ENCODE data around the gene ARID3A. TPM values are rescaled to one million over a fixed set of nuclear protein-coding genes. Genes with fewer than 3 reads are reported as not detected.
"Not testable (repeated sequence)": the region's sequence is repeated elsewhere in the genome, so short reads cannot be mapped to it uniquely, and the experiment has no call there.

Gene ARID3A
- polyA plus RNA-seq, 1 donor: 187 TPM

DNA sequence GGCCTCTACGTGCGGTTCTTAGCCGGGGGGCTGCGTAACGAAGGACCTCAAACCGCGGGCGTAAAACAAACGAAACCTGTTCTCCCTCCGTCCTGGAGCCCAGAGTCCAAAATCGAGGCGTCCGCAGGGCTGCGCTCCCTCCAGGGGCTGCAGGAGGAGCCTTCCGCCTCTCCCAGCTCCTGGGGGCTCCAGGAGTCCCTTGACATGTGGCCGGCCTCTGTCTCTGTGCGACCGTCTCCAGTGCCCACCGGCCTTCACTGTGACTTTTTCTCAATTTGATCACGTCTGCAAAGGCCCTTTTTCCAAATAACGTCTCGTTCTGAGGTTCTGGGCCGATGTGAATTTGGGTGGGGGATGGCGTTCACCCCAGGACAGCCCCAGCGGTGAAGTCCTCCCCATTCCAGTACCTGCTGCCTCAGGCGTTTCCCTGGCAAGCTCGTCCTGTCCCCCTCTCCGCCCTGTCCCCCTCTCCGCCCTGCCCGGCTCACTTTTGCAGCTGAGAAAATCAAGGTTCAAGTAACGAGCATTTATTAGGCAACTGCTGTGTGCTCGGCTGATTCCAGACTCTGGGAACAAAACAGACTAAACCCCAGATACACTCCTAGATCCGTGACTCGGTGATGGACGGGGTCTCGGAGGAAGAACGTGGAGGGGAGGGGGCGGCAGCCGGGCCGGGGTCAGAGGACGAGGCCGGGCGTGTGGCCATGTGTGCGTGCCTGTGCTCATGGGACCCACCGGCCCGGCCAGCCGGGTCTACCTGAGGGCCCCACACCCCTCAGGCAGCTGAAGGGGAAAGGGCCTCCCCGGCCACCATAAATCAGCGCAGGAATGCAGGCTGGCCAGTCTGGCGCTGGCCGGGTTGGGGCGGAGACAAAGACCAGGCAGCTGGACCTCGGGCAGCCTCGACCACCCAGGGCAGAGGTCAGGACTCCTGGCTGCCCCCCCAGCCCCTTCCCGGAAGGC is 30.2 kb downstream of the ARID3A start:
- Histone ChIP-seq H3K4me3 (ENCODE audit: low read length) (peak overlapping the region; percentile 48), H3K27ac (ENCODE audit: low read length) (peak overlapping the region; percentile 98), H3K4me1 (ENCODE audit: control insufficient read depth, insufficient read depth, low read length) (peaks cover 81% of the 10 kb centered on the region), H3K9me3 (ENCODE audit: control insufficient read depth, low read depth, low read length) (peaks cover 4% of the 10 kb centered on the region), H3K27me3 (ENCODE audit: control insufficient read depth, insufficient read depth, low read length) (no peaks in the 10 kb centered on the region), H3K36me3 (ENCODE audit: control insufficient read depth, insufficient read depth, low read length) (peaks cover 28% of the 10 kb centered on the region)
- WGBS (ENCODE audit: insufficient coverage, low lambda C conversion rate): no CpG with 5 or more reads among the region's 55 CpGs
- DNase-seq: peak; percentile 79 to 87

DNA sequence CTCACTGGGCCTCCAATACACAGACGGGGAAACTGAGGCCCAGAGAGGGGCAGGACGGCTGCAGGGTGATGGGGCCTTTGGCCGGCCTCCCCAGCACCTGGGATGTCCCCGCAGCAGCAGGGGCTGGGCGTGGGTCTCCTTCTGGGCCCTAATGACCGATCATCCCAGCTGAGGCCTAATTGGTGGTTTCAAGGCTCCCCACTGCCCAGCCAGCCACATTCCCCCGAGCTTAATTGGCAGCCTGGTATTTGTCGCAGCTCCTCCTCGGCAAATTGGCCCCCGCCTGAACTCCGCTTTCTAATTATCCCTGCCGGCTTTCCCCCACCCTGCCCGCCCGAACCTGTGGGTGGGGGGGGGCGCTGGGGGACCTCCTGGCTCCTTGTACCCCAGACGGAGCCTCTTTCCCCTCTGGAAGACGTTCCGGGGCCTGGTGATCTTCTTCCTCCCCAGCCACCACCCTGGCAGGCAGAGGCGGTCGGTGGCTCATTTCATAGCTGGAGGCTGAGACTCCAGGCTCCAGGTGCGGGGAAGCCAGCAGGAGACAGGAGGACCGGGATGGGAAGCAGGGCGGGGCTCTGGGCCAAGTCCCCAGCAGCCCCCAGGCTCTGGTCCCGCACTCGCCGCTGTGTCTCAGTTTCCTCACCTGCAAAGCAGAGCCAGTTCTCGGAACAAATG is 31.1 kb downstream of the ARID3A start:
- peaks cover 82% of the 10 kb centered on the region for H3K4me1 ChIP-seq (ENCODE audit: control insufficient read depth, insufficient read depth, low read length)
- peaks cover 33% of the 10 kb centered on the region for H3K36me3 ChIP-seq (ENCODE audit: control insufficient read depth, insufficient read depth, low read length)
- peak overlapping the region; percentile 48 for H3K4me3 ChIP-seq (ENCODE audit: low read length)
- WGBS (ENCODE audit: insufficient coverage, low lambda C conversion rate): no CpG with 5 or more reads among the region's 27 CpGs
- H3K27me3 ChIP-seq (ENCODE audit: control insufficient read depth, insufficient read depth, low read length): no peaks in the 10 kb centered on the region
- peak overlapping the region; percentile 98 for H3K27ac ChIP-seq (ENCODE audit: low read length)
- peaks cover 4% of the 10 kb centered on the region for H3K9me3 ChIP-seq (ENCODE audit: control insufficient read depth, low read depth, low read length)
- DNase-seq: peak; percentile 56 to 77

DNA sequence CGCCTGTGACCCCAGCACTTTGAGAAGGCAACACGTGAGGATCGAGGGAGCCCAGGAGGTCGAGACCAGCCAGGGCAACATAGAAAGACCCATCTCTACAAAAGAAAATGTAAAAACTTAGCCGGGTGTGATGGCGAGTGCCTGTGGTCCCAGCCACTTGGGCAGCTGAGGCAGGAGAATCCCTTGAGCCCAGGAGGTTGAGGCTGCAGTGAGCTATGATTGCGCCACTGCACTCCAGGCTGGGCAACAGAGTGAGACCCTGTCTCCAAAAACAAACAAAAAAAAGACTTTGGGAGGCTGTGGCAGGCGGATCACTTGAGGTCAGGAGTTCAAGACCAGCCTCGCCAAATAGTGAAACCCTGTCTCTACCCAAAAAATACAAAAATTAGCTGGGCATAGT is 31.7 kb downstream of the ARID3A start:
- not testable (repeated sequence) for DNase-seq
- 100% methylated on average over 1 of the region's 9 CpGs for WGBS (ENCODE audit: insufficient coverage, low lambda C conversion rate)
- peaks cover 33% of the 10 kb centered on the region for H3K36me3 ChIP-seq (ENCODE audit: control insufficient read depth, insufficient read depth, low read length)

DNA sequence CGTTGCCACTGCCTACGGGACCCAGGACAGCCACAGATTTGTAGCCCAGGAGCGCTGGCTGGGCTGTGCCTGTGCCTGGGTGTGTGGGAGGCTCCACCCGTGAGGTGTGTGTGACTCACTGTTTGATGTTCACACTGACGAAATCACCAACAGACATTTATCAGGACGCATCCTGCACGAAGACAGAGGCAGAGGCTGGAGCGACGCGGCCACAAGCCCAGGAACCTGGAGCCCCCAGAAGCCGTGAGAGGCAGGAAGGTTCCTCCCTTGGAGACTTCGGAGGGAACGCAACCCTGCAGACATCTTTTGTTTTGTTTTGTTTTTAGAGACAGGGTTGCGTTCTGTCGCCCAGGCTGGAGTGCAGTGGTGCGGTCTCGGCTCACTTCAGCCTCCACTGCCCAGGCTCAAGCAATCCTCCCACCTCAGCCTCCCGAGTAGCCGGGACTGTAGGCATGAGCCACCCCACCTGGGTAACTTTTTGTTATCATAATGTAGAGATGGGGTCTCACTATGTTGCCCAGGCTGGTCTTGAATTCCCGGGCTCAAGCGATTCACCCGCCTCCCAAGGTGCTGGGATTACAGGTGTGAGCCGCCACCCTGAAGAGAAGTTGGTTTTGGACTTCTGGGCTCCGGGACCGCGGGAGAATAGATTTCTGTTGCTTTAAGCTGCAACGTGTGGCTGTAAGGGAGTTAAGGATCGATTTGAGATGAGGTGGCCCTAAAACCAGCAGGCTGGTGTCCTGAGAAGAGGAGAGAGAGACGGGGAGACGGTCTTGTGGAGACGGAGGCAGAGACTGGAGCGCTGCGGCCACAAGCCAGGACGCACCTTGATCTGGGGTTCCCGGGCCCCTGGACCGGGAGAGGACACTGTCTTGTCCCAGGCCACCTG is 33.4 kb downstream of the ARID3A start:
- H3K27ac ChIP-seq (ENCODE audit: low read length): peak overlapping the region; percentile 95
- WGBS (ENCODE audit: insufficient coverage, low lambda C conversion rate): no CpG with 5 or more reads among the region's 36 CpGs
- H3K9me3 ChIP-seq (ENCODE audit: control insufficient read depth, low read depth, low read length): peaks cover 6% of the 10 kb centered on the region
- DNase-seq: peak; percentile 77 to 85
- peak overlapping the region; percentile 48 for H3K4me3 ChIP-seq (ENCODE audit: low read length)
- H3K36me3 ChIP-seq (ENCODE audit: control insufficient read depth, insufficient read depth, low read length): peaks cover 49% of the 10 kb centered on the region
- peaks cover 76% of the 10 kb centered on the region for H3K4me1 ChIP-seq (ENCODE audit: control insufficient read depth, insufficient read depth, low read length)
- no peaks in the 10 kb centered on the region for H3K27me3 ChIP-seq (ENCODE audit: control insufficient read depth, insufficient read depth, low read length)

More for the DNA sequence above, 31.7 kb downstream of the ARID3A start:
- not testable (repeated sequence) for H3K4me3 ChIP-seq (ENCODE audit: low read length); H3K9me3 ChIP-seq (ENCODE audit: control insufficient read depth, low read depth, low read length); H3K27me3 ChIP-seq (ENCODE audit: control insufficient read depth, insufficient read depth, low read length)
- H3K27ac ChIP-seq (ENCODE audit: low read length): peak overlapping the region; percentile 98
- H3K4me1 ChIP-seq (ENCODE audit: control insufficient read depth, insufficient read depth, low read length): peaks cover 80% of the 10 kb centered on the region

DNA sequence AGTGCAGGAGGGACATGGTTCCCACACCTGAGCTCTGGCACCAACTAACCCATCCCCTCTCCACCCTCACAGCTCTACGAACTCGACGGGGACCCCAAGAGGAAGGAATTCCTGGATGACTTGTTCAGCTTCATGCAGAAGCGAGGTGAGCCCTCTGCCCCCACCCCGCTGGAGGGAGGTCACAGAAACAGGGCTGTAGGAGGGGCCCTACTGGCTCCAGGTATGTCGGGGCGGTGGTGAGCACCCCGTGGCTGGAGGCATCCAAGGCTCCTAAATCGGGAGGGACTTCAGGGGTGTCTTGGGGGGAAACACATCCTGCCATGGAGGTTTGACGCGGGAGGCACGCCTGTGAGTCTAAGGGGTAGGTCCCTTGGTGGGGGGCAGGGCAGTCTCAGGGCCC is 34.2 kb downstream of the ARID3A start:
- H3K27ac ChIP-seq (ENCODE audit: low read length): peak overlapping the region; percentile 95
- peak in 1 of 2 donors; percentile 73 for DNase-seq
- peaks cover 57% of the 10 kb centered on the region for H3K36me3 ChIP-seq (ENCODE audit: control insufficient read depth, insufficient read depth, low read length)
- H3K9me3 ChIP-seq (ENCODE audit: control insufficient read depth, low read depth, low read length): peaks cover 12% of the 10 kb centered on the region
- peak overlapping the region; percentile 48 for H3K4me3 ChIP-seq (ENCODE audit: low read length)
- H3K27me3 ChIP-seq (ENCODE audit: control insufficient read depth, insufficient read depth, low read length): no peaks in the 10 kb centered on the region
- no CpG with 5 or more reads among the region's 12 CpGs for WGBS (ENCODE audit: insufficient coverage, low lambda C conversion rate)
- H3K4me1 ChIP-seq (ENCODE audit: control insufficient read depth, insufficient read depth, low read length): peaks cover 69% of the 10 kb centered on the region

DNA sequence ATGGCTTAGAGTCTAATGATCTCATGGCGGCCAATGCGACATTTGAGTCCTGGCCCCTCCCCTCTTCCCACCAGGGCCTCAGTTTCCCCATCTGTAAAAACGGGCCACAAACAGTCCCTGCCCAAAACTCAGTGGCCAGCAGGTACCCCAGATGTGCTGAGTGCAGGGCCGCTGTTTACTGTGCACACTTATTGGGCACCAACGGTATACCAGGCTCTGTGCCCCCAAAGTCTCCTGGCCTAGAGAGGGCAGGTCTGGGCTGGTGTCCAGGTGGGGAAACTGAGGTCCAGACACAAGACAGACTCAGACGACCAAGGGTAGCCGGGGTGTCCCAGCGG is 34.7 kb downstream of the ARID3A start:
- 60% methylated on average over 1 of the region's 8 CpGs for WGBS (ENCODE audit: insufficient coverage, low lambda C conversion rate)
- DNase-seq: no peak
- Histone ChIP-seq H3K27ac (ENCODE audit: low read length) (peak overlapping the region; percentile 95), H3K27me3 (ENCODE audit: control insufficient read depth, insufficient read depth, low read length) (no peaks in the 10 kb centered on the region), H3K9me3 (ENCODE audit: control insufficient read depth, low read depth, low read length) (peaks cover 12% of the 10 kb centered on the region), H3K36me3 (ENCODE audit: control insufficient read depth, insufficient read depth, low read length) (peaks cover 62% of the 10 kb centered on the region), H3K4me3 (ENCODE audit: low read length) (peak overlapping the region; percentile 48), H3K4me1 (ENCODE audit: control insufficient read depth, insufficient read depth, low read length) (peaks cover 64% of the 10 kb centered on the region)

DNA sequence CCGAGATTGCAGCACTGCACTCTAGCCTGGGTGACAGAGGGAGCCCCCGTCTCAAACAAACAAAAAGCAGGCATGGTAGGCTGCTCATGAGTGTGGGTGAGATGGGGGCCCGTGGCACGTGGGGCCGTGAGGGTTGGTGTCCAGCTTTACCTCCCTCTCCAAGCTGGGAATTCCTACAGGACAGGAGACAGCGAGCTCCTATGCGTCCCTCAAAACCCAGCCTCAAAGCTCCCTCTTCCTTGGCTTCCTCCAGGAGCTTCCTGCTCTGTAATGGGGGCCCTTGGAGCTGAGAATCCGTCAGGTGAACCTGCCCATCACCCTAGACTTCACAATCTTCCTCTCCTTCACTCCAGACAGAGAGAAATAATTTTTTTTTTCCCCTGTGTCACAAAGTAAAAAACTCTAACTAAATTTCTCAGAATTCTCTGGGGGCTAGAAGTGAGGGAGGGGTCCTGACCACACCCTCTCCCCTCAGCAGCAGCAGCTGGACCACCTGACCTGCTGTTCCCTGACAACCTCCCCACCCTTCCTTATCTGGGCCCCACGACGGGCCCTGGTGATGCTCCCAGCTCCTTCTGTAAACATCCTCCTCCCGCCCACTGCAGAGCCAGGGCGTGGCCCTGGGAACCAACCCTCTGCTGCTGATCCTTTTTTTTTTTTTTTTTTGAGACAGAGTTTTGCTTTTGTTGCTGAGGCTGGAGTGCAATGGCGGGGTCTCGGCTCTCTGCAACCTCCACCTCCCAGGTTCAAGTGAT is 36.2 kb downstream of the ARID3A start:
- Histone ChIP-seq H3K27ac (ENCODE audit: low read length) (peak overlapping the region; percentile 95), H3K36me3 (ENCODE audit: control insufficient read depth, insufficient read depth, low read length) (peaks cover 75% of the 10 kb centered on the region), H3K27me3 (ENCODE audit: control insufficient read depth, insufficient read depth, low read length) (no peaks in the 10 kb centered on the region), H3K4me3 (ENCODE audit: low read length) (peak overlapping the region; percentile 0), H3K4me1 (ENCODE audit: control insufficient read depth, insufficient read depth, low read length) (peaks cover 49% of the 10 kb centered on the region), H3K9me3 (ENCODE audit: control insufficient read depth, low read depth, low read length) (peaks cover 13% of the 10 kb centered on the region)
- no CpG with 5 or more reads among the region's 14 CpGs for WGBS (ENCODE audit: insufficient coverage, low lambda C conversion rate)
- DNase-seq: peak; percentile 96 to 97

DNA sequence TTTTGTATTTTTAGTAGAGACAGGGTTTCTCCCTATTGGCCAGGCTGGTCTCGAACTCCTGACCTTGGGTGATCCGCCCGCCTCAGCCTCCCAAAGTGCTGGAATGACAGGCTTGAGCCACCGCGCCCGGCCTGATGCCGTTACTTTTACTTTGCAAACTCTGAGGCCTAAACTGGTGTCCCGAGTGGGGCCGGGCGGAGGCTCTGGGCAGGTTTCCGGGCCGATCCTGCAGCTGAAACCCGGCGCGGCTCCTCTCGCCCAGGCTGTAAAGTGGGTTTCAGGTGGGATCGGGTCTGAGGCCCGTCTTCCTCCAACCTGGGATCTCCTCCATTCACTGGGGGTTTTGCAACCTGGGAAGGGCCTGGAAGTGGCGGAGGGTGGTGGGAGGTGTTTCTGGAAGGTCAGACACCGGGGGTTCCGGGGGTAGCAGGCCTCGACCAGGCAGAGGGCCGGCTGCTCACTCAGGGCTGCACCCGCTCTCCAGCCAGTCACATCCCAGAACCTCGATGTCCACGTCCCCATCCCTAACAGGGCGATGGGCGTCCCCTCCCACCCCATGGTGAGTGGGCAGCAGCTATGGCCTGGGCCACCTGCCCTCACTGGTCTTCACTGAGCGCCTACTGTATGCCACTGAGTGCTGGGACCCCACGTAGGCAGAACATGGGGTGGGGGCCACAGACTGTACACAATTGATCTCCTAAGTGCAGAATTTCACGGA is 37.0 kb downstream of the ARID3A start:
- no peak for DNase-seq
- peak overlapping the region; percentile 95 for H3K27ac ChIP-seq (ENCODE audit: low read length)
- H3K4me3 ChIP-seq (ENCODE audit: low read length): no peak overlapping the region
- no CpG with 5 or more reads among the region's 31 CpGs for whole genome bisulfite sequencing (ENCODE audit: insufficient coverage, low lambda C conversion rate)
- no peaks in the 10 kb centered on the region for H3K27me3 ChIP-seq (ENCODE audit: control insufficient read depth, insufficient read depth, low read length)
- peaks cover 42% of the 10 kb centered on the region for H3K4me1 ChIP-seq (ENCODE audit: control insufficient read depth, insufficient read depth, low read length)
- H3K36me3 ChIP-seq (ENCODE audit: control insufficient read depth, insufficient read depth, low read length): peaks cover 77% of the 10 kb centered on the region
- peaks cover 13% of the 10 kb centered on the region for H3K9me3 ChIP-seq (ENCODE audit: control insufficient read depth, low read depth, low read length)

DNA sequence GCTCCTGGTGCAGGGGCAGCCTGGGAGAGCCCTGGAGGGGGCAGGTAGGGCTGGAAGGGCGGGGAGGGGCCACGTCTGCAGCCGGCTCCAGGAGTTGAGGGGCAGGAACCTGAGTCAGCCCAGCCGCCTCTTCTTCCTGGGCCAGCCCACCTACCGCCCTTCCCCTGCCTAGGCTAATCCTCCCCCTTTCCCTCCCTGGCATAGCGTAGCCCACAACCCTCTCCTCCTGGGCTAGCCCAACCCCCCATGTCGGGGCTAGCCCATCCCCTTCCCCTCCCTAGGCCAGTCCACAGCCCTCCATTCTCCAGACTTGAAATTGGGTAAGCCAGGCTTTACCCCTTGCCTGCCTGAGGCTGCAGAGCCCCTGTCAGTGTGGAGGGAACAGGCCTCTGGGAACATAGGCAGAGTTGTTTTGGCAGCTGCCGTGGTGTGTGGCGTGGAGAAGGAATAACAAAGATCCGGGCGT is 37.7 kb downstream of the ARID3A start:
- WGBS (ENCODE audit: insufficient coverage, low lambda C conversion rate): no CpG with 5 or more reads among the region's 11 CpGs
- H3K9me3 ChIP-seq (ENCODE audit: control insufficient read depth, low read depth, low read length): peaks cover 16% of the 10 kb centered on the region
- peaks cover 81% of the 10 kb centered on the region for H3K36me3 ChIP-seq (ENCODE audit: control insufficient read depth, insufficient read depth, low read length)
- H3K27ac ChIP-seq (ENCODE audit: low read length): peak overlapping the region; percentile 95
- H3K4me1 ChIP-seq (ENCODE audit: control insufficient read depth, insufficient read depth, low read length): peaks cover 42% of the 10 kb centered on the region
- DNase-seq: peak in 1 of 2 donors; percentile 61
- H3K27me3 ChIP-seq (ENCODE audit: control insufficient read depth, insufficient read depth, low read length): no peaks in the 10 kb centered on the region
- H3K4me3 ChIP-seq (ENCODE audit: low read length): no peak overlapping the region
